Omental fat pad (tissue), 4 donors: Measurements from ENCODE around the gene CRY2. TPM values are rescaled to one million over a fixed set of nuclear protein-coding genes. Genes with fewer than 3 reads are reported as not detected.

ENCODE experiments used
- ATAC-seq: fragments of 150-250 bp; one replicate; pipeline ENCODE4 v1.9.1; 2016; ENCODE audit warnings: mild to moderate bottlenecking, moderate library complexity; ENCODE audit not compliant: low FRiP score
- DNase-seq: peaks from one replicate; pipeline ENCODE4 v3.0.0-alpha.2; 2019; ENCODE audit warnings: low spot score
- CTCF ChIP-seq, 3 donors: fragments of 450-650 bp; IDR thresholded peaks; one replicate each; pipeline ENCODE4 v1.5.1; 2016 to 2017; ENCODE audit warnings: antibody characterized with exemption in 3 of 3, mild to moderate bottlenecking in 3 of 3, moderate library complexity in 2 of 3
- total RNA-seq, 4 donors: library from RNA; depleted of rRNA; stranded (reverse); fragments of >200 nt; gene quantifications; one replicate each; pipeline ENCODE4 v1.1.0, GENCODE V29; 2016

Gene CRY2
- total RNA-seq, 4 donors from 2014 or later = 53.1 to 63.4 (median 60.2) TPM

- no peak for TF ChIP-seq CTCF (IDR thresholded peaks at IDR 0.05)
- no peak for DNase-seq
- ATAC-seq = no peak
Observed at GRCh38 chr11:45918962-45919675, 71.8 kb downstream of the CRY2 start.

GRCh38 chr11:45919806-45920530 lies 72.7 kb downstream of the CRY2 start:
- ATAC-seq (no peak), DNase-seq (no peak)
- no peak for TF ChIP-seq CTCF (IDR thresholded peaks at IDR 0.05)

GRCh38 chr11:45920531-45921477 lies 73.5 kb downstream of the CRY2 start:
- peak; percentile 12 for DNase-seq
- TF ChIP-seq CTCF (IDR thresholded peaks at IDR 0.05) = no peak
- no peak for ATAC-seq

GRCh38 chr11:45921561-45922424 lies 74.5 kb downstream of the CRY2 start:
- DNase-seq = no peak
- TF ChIP-seq CTCF (IDR thresholded peaks at IDR 0.05) = no peak
- ATAC-seq = no peak

- DNase-seq = no peak
- no peak for TF ChIP-seq CTCF (IDR thresholded peaks at IDR 0.05)
Observed at GRCh38 chr11:45922425-45923082, 75.3 kb downstream of the CRY2 start, which contains the start of gene LARGE2. LARGE2 (plus strand) TSS chr11:45922656; CDS start chr11:45922883, 227 bp downstream.

More at GRCh38 chr11:45922425-45923082, 75.3 kb downstream of the CRY2 start, which contains the start of gene LARGE2:
- ATAC-seq = no peak
